ENCODE measurements around the gene TLCD3A. TPM values are rescaled to one million over a fixed set of nuclear protein-coding genes. Genes with fewer than 3 reads are reported as not detected.
A peak's percentile ranks its signal among the peaks of the same experiment; 100 is the strongest.
"Not testable (repeated sequence)": the region's sequence is repeated elsewhere in the genome, so short reads cannot be mapped to it uniquely, and the experiment has no call there.

TLCD3A gene
- total and polyA plus RNA-seq, 2 donors = 10.4 to 13.7 TPM

DNA sequence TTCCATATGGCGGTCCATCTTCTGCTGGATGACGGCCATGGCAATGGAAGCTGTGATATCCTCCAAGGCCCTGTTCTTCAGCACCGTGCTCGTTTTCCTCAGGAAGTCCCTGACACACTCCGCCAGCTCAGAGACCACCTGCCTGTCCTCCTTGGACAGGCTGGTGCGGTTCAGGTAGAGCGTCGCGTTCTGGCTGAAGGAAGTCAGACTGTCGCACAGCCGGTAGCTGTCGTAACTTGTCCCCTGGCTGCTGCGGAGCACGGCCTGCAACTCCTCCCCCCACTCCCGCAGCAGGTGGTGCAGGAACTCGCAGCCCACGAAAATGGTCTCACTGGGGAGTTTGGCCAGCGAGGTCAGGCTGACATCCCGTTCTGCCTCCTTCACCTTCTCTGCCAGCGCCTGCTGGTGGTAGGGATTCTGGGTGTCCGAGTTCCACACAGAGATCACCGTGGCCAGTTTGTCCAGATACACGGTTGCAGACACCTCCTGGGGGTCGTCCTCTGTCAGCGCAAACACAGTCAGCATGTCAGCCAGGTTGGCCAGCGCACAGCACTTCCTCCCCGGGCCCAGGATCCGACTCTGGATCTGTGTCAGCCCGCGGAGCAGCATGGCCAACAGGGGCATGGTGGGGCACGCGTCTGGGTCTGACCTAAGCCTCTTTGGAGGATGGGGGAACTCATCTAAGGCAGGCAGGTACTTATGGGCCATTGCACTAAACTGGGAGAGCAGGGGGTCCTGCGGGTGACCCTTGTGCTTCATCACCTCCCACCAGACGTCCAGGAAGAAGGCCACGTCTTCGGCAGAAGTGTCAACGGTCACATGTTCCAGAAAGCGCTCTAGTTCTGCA is 14.6 kb downstream of the TLCD3A start:
- H3K4me1 ChIP-seq (ENCODE audit: insufficient read depth) = peaks cover 1% of the 10 kb centered on the region
- no peak overlapping the region for H3K27ac ChIP-seq (ENCODE audit: low read depth)
- H3K4me3 ChIP-seq (ENCODE audit: low read depth, low read length) = no peak overlapping the region
- no peak for DNase-seq (ENCODE audit: extremely low spot score)
- H3K36me3 ChIP-seq (ENCODE audit: insufficient read depth) = peaks cover 2% of the 10 kb centered on the region
- 91% methylated on average over 38 of the region's 38 CpGs for WGBS

DNA sequence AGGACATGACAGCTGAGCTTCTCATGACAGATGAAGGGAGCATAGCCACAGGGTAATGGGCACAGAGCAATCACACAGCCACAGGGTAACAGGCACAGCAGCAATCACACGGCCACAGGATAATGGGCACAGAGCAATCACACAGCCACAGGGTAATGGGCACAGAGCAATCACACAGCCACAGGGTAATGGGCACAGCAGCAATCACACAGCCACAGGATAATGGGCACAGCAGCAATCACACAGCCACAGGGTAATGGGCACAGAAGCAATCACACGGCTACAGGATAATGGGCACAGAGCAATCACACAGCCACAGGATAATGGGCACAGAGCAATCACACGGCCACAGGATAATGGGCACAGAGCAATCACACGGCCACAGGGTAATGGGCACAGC is 16.2 kb downstream of the TLCD3A start:
- H3K4me3 ChIP-seq (ENCODE audit: low read depth, low read length); H3K36me3 ChIP-seq (ENCODE audit: insufficient read depth); DNase-seq (ENCODE audit: extremely low spot score); H3K4me1 ChIP-seq (ENCODE audit: insufficient read depth); H3K27ac ChIP-seq (ENCODE audit: low read depth): not testable (repeated sequence)
- WGBS = 95% methylated on average over 4 of the region's 4 CpGs

DNA sequence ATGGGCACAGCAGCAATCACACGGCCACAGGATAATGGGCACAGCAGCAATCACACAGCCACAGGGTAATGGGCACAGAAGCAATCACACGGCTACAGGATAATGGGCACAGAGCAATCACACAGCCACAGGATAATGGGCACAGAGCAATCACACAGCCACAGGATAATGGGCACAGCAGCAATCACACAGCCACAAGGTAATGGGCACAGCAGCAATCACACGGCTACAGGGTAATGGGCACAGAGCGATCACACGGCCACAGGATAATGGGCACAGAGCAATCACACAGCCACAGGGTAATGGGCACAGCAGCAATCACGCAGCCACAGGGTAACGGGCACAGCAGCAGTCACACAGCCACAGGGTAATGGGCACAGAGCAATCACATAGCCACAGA is 17.0 kb downstream of the TLCD3A start:
- H3K4me1 ChIP-seq (ENCODE audit: insufficient read depth); H3K36me3 ChIP-seq (ENCODE audit: insufficient read depth); H3K27ac ChIP-seq (ENCODE audit: low read depth); DNase-seq (ENCODE audit: extremely low spot score); H3K4me3 ChIP-seq (ENCODE audit: low read depth, low read length): not testable (repeated sequence)
- 76% methylated on average over 7 of the region's 7 CpGs for WGBS

DNA sequence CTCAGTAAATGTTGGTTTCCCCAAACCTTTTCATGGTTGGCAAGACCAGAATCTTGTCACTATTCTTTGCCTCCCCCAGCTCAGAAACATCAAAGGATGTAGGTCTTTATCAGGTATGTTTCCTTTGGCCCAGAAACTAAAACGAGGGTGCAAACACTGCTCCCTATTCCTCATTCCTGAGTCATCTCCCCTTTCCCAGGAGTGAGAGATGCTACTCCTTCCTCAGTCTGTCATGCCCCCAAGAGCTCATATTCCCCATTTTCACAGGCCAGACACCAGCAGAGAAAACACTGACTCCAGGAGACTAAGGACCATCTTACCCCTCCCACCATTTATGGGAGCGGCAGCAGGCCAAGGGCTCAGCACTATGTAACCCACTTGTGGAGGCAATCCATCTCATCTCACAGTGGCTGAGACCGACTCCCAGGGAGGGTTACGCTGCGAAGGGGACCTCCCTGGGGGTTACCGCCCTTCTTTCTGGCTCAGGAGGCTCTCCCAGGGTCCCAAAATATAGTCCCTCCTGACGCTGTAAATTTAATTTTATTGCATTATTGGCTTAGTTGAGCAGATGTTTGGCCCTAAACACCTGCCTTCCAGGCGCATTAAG is 18.1 kb downstream of the TLCD3A start:
- Histone ChIP-seq H3K27ac (ENCODE audit: low read depth) (no peak overlapping the region), H3K4me1 (ENCODE audit: insufficient read depth) (peaks cover 1% of the 10 kb centered on the region), H3K4me3 (ENCODE audit: low read depth, low read length) (no peak overlapping the region), H3K36me3 (ENCODE audit: insufficient read depth) (peaks cover 2% of the 10 kb centered on the region)
- no peak for DNase-seq (ENCODE audit: extremely low spot score)
- WGBS = 67% methylated on average over 8 of the region's 8 CpGs

DNA sequence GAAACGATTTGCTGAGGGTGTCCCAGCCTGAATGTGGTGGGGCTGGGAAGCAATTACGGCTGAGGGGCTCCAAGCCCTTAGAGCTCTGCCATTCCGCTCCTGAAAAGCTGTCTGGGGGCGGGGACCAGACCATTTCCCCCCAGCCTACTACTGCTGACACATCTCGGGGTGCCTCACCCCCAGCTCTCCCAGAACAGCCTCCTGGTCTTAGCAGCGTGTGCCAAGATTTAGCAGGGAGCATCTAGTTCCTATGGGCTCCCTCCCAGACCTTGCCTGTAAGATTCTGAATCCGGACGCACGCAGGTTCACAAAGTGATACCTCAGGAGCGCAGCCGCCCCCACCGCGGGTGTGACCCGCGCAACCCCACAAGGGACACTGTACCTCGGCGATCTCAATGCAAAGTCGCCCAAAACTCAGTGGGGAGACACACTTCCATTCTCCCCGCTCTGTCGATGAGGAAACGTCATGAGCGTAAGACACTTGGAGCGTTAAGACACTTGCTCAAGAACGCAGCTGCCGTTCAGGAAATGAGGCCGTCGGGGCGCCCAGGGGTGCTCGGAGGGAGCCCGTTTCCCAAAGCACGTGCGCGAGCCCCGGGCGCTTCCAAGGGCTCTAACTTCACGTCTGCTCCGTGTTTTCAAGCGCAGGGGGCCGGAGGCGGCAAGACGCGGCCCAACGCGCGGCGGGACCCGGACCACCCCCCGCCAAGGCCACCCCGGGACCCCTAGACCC is 19.0 kb downstream of the TLCD3A start:
- Histone ChIP-seq H3K4me1 (ENCODE audit: insufficient read depth) (peaks cover 1% of the 10 kb centered on the region), H3K4me3 (ENCODE audit: low read depth, low read length) (peak overlapping the region; percentile 75), H3K27ac (ENCODE audit: low read depth) (no peak overlapping the region), H3K36me3 (ENCODE audit: insufficient read depth) (peaks cover 2% of the 10 kb centered on the region)
- no peak for DNase-seq (ENCODE audit: extremely low spot score)
- WGBS = 2% methylated on average over 49 of the region's 49 CpGs

DNA sequence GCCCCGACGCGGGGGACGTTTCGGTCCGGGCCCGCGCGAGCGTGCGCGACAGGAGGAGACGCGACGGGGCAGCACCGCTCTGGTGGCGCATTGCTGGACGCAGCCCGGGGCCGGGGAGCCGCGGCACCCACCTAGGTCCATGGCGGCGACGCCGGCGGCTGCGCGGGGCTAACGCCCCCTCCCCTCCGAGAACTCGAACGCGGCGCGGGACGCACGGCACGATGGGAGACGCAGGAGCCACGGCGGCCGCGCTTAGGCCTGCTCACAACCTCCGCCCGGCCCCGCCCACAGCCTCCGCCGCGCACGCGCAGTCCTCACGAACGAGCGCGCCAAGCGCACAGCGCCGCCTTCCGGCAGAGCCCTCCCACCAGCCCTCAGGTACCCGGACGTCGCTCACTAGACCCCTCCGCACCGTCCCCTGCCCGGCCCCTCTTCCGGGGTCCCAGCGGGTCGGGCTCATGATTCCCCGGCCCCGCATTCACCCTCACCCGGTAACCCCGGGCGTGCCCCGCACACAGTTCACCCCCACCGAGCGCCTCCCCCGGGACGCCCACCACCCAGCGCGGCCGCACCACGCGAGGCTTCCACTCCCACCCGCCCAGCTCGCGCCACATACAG is 19.7 kb downstream of the TLCD3A start, which contains the start of gene GEMIN4:
TSS of gene GEMIN4 (minus strand) at position 263 of the 618 bp plus-strand sequence. CDS start at position 141, 122 bp downstream.
- H3K4me1 ChIP-seq (ENCODE audit: insufficient read depth) = peaks cover 1% of the 10 kb centered on the region
- H3K36me3 ChIP-seq (ENCODE audit: insufficient read depth) = peaks cover 1% of the 10 kb centered on the region
- H3K27ac ChIP-seq (ENCODE audit: low read depth) = peak within 1 kb of the TSS; percentile 80
- peak within 1 kb of the TSS; percentile 75 for H3K4me3 ChIP-seq (ENCODE audit: low read depth, low read length)
- WGBS = under 1% methylated on average over 86 of the region's 87 CpGs
- DNase-seq (ENCODE audit: extremely low spot score) = peak; percentile 61

DNA sequence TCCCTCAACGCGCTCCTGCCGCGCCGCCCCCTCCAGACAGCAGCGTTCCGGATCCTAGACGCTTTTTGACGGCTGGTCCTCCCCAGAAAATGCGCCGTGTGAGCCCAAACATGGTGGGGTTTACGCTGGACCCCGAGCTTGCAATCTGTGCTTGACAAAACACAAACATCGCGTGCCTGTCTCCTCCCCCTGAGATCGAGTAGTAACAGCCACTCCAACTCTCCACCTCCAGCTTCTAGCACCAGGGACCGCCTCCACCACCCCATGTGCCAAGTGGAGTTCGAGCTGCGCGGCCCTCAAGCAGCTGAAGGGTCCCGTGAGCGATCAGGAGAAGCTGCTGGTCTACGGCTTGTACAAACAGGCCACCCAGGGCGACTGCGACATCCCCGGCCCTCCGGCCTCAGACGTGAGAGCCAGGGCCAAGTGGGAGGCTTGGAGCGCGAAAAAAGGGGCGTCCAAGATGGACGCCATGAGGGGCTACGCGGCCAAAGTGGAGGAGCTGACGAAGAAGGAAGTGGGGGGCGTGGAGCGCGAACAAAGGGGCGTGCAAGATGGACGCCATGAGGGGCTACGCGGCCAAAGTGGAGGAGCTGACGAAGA is 20.3 kb downstream of the TLCD3A start:
- H3K4me3 ChIP-seq (ENCODE audit: low read depth, low read length) = peak overlapping the region; percentile 75
- H3K27ac ChIP-seq (ENCODE audit: low read depth) = peak overlapping the region; percentile 80
- DNase-seq (ENCODE audit: extremely low spot score) = no peak
- no peaks in the 10 kb centered on the region for H3K36me3 ChIP-seq (ENCODE audit: insufficient read depth)
- 22% methylated on average over 43 of the region's 43 CpGs for WGBS
- peaks cover 1% of the 10 kb centered on the region for H3K4me1 ChIP-seq (ENCODE audit: insufficient read depth)

DNA sequence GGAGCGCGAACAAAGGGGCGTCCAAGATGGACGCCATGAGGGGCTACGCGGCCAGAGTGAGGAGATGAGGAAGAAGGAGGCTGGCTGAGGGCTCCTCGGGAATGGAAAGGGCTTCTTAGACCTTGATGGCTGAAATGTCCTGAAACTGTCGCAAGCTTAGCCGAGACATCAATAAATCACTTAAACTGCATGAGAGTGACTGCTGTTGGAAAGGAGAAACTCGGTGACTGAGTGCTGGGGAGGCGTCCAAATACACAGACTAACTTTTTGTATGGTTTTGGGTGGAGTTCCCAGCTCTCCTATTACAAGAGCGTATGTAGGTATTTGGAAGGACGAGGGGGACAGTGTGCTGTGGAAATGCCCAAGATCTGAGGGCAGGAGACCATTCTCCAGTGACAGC is 21.0 kb downstream of the TLCD3A start:
- WGBS = 76% methylated on average over 13 of the region's 13 CpGs
- H3K4me3 ChIP-seq (ENCODE audit: low read depth, low read length) = no peak overlapping the region
- H3K36me3 ChIP-seq (ENCODE audit: insufficient read depth) = peaks cover 2% of the 10 kb centered on the region
- H3K4me1 ChIP-seq (ENCODE audit: insufficient read depth) = peaks cover 1% of the 10 kb centered on the region
- no peak for DNase-seq (ENCODE audit: extremely low spot score)
- H3K27ac ChIP-seq (ENCODE audit: low read depth) = no peak overlapping the region

DNA sequence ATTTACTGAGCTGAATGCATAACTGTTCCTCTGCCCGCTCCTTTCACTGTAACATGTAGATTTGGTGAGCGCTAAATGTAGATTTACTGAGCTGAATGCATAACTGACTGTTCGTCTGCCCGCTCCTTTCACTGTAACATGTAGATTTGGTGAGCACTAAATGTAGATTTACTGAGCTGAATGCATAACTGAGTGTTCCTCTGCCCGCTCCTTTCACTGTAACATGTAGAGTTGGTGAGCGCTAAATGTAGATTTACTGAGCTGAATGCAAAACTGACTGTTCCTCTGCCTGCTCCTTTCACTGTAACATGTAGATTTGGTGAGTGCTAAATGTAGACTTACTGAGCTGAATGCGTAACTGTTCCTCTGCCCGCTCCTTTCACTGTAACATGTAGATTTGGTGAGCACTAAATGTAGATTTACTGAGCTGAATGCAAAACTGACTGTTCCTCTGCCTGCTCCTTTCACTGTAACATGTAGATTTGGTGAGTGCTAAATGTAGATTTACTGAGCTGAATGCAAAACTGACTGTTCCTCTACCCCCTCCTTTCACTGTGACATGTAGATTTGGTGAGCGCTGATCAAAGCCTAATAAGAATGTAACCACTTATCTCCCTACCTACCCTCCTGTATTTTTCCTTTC is 23.0 kb downstream of the TLCD3A start:
- H3K36me3 ChIP-seq (ENCODE audit: insufficient read depth); H3K4me1 ChIP-seq (ENCODE audit: insufficient read depth); H3K27ac ChIP-seq (ENCODE audit: low read depth); H3K4me3 ChIP-seq (ENCODE audit: low read depth, low read length); DNase-seq (ENCODE audit: extremely low spot score): not testable (repeated sequence)
- 96% methylated on average over 9 of the region's 9 CpGs for WGBS

DNA sequence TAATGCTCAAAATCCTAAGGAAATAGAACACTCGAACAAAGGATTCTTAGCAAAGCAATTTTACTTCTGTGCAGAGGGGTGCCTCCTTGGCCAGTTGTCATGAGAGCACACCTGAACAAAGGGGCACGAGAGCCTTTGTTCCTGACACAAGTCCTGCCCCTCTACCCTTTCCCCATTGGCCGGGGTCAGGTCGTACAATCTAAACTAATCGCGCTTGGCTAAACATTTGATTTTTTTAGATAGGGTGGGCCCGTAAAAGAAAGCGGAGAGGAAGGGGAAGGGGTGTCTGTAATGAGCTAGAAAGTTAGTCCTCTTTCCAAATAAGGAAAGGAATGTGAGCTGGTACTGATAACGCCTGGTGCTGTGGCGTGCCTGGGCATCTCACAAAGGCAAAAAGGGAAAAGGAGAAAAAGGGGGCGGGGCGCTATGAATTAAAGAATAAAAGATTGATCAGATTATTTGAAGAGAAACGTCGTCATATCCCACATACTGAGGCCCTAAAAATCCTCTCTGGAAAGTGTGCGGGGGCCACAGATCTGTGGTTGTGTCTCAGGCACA is 23.7 kb downstream of the TLCD3A start:
- not testable (repeated sequence) for DNase-seq (ENCODE audit: extremely low spot score); H3K4me1 ChIP-seq (ENCODE audit: insufficient read depth); H3K4me3 ChIP-seq (ENCODE audit: low read depth, low read length); H3K36me3 ChIP-seq (ENCODE audit: insufficient read depth); H3K27ac ChIP-seq (ENCODE audit: low read depth)
- WGBS = 40% methylated on average over 15 of the region's 15 CpGs

DNA sequence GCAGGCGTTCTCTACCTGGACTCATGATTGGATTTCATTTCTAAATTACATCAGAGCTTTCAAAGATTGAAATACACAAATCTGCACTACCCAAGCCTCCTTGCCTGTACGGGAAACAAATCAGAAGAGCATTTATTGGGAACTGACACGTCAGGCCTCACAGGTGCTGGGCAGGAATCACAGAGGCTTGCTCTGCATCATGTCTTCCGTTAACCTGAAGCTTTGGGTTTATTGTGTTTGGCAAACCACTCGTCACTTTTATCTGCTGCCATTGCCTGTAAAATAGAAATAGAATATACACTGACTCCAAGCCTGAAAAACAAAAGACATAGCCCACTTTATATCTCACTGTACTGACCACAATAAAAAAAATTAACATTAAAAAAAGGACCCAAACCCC is 27.6 kb downstream of the TLCD3A start:
- Histone ChIP-seq H3K27ac (ENCODE audit: low read depth) (no peak overlapping the region), H3K4me3 (ENCODE audit: low read depth, low read length) (no peak overlapping the region), H3K4me1 (ENCODE audit: insufficient read depth) (no peaks in the 10 kb centered on the region), H3K36me3 (ENCODE audit: insufficient read depth) (peaks cover 2% of the 10 kb centered on the region)
- DNase-seq (ENCODE audit: extremely low spot score) = no peak
- WGBS = 70% methylated on average over 5 of the region's 5 CpGs

DNA sequence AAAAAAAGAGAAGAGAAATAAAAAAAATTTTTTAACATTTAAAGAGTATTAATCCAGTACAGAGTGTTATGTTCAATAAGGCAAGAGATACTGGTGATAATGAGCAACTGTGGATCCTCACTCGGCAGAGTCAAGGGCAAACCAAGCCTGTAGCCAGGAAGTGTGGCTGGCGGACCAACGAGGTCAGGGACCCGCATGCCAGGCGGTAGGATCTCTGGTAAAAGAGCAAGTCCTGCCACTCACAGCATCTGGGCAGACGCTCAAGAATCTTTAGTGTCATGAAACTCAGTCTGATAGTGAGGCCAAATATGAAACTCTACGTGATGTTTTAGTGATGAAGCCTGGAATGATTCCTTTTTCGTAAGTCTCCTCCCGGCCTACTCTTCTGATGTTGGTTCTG is 28.0 kb downstream of the TLCD3A start:
- no peak for DNase-seq (ENCODE audit: extremely low spot score)
- 82% methylated on average over 9 of the region's 9 CpGs for WGBS
- H3K4me1 ChIP-seq (ENCODE audit: insufficient read depth) = no peaks in the 10 kb centered on the region
- H3K4me3 ChIP-seq (ENCODE audit: low read depth, low read length) = no peak overlapping the region
- no peak overlapping the region for H3K27ac ChIP-seq (ENCODE audit: low read depth)
- H3K36me3 ChIP-seq (ENCODE audit: insufficient read depth) = peaks cover 2% of the 10 kb centered on the region
